HG03442 (cell line): ENCODE measurements around the gene KANSL3.
"Not testable (repeated sequence)": the region's sequence is repeated elsewhere in the genome, so short reads cannot be mapped to it uniquely, and the experiment has no call there.

Experiments
- ATAC-seq: cut with Tn5 transposase; IDR thresholded peaks from one replicate; pipeline ENCODE4 v1.9.1; 2021; ENCODE audit warnings: mild to moderate bottlenecking, moderate library complexity; ENCODE audit not compliant: unreplicated experiment

The KANSL3 gene

DNA sequence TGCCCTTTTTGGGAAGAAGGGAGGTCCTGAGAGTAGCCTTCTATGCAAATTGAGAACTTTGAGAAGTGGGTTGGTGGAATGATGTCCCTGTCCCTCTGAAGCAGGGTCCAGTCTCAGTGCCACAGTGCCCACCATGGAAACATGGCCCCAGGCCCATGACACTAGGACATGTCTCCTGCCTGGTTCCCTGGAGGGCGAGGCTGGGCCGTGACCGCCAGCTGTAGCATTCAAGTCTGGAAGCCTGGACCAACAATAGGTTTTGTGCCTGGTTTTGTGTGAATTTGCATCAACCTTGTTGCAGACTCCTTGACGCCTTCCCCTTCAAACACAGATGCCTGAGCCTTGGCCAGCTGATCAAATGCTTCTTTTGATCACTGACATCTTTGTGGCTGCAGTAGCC is 74.1 kb downstream of the KANSL3 start:
- ATAC-seq: no peak

DNA sequence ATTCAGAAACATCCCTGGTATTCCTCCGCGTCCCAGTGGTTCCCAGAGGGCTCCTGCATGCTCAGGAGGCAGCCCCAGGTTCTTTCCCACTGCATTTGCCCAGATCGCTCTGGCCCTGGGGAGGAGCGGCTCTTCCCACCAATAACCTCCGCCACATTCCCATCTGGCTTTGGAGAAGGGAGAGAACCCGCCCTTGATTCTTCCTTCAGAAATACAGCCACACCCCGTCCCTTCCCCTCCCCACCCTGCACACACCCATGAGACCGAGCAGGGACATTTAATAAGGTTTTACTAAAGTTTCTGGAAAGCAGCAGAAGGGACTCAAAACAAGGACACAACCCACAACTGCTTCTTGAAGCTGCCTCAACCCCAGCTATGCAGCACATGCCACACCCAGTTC is 79.6 kb downstream of the KANSL3 start:
- no peak for ATAC-seq

DNA sequence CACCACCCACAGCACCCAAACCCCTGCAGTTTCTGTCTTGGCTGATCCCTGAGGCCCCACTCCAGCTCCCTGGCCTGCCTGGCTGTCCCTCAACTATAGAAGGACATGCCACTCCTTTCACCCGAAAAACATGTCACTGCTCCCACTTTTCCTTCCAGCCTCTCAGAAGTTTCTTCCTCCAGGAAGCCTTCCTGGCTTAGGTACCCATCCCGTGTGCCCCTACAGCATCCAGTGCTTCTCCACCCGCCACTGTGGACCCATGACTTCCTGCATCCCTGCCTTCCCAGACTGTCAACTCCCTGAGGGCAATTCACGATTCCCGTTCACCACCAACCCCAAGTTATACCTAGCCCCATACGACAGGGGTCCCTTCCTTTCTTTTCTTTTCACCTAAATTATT is 80.1 kb downstream of the KANSL3 start:
- ATAC-seq: no peak

DNA sequence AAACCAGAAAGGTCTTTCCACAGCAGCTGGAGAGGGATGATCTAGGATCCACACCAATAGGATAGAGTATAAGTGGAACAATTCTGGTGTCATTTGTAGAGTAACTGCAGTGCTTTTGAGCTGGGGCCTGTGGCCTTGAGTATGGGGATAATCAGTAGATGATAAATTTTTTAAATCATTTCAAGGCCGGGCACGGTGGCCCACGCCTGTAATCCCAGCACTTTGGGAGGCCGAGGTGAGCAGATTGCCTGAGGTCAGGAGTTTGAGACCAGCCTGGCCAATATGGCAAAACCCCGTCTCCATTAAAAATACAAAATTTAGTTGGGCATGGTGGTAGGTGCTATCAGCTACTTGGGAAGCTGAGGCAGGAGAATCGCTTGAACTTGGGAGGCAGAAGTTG is 80.7 kb downstream of the KANSL3 start:
- not testable (repeated sequence) for ATAC-seq

DNA sequence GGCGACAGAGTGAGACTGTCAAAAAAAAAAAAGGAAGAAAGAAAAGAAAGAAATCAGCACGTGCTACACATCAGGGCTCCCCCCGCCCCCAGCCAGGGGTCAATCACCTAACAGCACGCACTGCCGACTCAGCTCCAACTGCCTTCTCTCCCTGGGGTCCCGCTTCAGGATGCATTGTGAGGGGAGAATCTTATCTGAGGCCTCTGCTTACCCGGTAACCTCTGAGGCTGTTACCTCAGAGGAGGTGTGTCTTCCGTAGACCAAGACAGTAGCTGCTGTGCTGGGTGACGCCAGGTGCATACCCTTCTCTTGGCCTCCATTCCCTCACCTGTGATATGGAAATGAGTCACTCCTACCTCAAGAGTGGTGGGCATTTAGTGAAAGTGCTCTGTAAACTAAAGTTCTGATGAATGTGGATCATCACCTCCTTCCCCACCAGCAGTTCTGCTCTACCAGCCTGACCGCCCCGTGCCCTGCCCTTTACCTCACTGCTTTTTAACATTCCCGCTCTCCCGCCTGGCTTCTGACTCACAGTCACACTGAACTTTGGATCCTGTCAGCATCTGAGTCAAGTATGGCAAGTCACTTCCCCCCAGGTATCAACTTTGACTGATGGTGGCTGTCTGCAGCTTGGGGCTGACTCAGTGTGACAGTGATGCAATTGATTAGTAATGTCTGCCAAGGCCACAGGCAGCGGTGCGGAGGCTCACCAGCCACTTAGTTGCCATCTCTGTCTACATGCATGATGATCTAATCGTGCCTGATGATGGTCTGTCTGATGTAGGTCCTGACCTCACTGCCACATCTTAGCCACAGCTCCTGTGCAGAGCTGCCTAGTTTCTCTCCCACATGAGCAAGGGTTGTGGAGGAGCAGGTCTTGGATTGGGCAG is 81.4 kb downstream of the KANSL3 start:
- no peak for ATAC-seq

DNA sequence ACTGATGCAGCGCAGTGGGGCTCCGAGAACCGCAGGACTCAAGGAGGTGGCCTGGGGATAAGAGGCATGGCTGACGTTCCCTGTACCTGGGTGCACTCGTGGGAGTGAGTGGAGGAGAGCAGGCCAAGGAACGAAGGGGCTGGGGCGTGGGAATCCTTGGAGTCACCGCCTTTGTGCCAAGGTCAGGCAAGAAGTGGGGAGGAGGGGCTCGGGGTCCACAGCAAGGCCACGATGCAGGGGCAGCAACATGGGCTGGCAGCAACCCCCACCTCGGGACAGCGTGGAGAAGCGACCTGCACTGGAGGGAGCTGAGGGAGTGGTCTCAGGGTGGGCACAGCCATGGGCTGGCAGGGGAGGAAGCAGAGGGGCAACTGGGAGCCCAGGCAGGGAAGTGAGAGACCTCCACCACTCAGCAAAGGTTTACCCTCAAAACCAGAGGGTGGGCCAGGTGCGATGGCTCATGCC is 82.9 kb downstream of the KANSL3 start:
- ATAC-seq: no peak

DNA sequence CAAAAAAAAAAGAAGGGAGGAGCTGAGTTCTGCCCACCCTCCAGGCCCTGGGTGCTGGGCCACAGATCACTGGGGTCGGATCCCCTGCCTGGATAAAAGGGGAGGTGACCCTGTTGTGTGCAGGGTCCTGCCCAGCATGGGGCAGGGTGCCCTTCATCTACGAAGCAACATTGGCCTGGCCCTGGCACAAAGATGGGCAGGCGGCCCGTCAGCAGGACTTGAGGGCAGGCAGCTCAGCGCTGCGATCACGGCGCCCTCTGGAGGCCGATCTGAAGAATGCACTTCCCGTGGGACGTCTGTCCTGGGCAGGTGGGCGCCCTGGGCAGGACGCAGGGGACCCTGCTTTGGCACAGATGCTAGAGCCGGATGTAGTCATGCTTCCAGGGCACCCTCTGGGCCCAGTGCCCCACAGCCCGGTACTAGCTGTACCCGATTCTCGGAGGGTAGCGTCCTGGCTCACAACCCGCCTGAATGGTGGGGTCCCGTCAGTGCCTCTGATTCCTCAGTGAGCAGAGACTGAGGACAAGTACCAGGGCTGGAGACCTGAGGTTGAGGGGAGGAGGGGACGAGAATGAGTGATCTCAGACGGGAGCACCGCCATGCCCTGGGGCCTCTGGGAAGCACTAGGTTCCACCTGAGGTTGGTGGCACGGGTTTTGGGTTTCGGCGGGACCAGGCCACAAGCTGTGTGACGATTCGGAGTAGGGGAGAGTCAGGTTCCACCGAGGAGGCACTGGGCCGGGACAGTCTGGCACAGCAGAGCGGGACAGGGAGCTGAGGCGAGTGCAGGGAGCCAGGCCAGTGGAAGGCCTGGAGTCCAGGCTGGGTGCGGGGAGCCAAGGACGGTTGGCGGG is 83.6 kb downstream of the KANSL3 start:
- ATAC-seq: peak; percentile 49

DNA sequence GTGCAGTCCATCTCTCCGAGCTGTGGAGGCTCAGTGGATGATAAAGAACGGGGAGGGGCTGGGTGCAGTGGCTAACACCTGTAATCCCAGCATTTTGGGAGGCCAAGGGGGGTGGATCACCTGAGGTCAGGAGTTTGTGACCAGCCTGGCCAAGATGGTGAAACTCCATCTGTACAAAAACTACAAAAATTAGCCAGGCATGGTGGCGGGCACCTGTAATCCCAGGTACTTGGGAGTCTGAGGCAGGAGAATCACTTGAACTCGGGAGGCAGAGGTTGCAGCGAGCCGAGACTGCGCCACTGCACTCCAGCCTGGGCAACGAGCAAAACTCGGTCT is 84.2 kb downstream of the KANSL3 start:
- ATAC-seq: not testable (repeated sequence)

DNA sequence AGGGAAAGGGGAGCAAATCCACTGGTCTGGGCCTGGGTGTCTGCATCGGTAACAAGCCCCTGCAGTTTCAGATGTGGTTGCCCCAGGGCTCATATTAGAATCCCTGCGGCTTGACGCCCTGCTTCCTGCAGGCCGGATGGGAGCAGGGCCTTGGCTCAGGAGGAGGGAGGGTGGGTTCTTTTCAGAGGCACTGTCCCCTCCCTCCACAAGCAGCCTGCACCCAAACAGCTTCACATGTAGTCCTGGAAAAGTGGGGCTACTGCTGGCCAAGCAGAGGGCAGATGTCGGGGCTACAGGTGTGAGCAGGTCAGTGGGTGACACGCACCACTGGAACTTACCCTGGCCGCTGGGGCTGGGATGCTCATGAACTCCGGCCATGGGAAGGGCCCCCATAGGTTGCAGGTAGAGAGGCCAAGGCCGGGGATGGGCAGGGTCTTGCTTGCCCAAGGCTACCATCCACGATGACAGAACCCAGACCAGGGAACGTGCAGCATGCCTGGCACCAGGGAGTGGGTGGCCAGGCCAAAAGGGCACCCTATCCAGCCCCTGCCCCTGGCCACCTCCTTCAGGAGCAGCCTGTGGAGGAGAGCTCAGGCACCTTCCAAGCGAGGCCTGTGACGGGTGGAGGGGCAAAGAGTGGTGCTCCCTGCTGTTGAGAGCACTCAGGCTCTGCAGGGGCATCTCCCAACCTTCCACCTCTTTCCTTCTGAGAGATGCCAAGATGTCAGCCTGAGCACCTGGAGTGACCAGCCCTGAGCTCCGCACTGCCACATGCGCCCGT is 84.7 kb downstream of the KANSL3 start:
- no peak for ATAC-seq

DNA sequence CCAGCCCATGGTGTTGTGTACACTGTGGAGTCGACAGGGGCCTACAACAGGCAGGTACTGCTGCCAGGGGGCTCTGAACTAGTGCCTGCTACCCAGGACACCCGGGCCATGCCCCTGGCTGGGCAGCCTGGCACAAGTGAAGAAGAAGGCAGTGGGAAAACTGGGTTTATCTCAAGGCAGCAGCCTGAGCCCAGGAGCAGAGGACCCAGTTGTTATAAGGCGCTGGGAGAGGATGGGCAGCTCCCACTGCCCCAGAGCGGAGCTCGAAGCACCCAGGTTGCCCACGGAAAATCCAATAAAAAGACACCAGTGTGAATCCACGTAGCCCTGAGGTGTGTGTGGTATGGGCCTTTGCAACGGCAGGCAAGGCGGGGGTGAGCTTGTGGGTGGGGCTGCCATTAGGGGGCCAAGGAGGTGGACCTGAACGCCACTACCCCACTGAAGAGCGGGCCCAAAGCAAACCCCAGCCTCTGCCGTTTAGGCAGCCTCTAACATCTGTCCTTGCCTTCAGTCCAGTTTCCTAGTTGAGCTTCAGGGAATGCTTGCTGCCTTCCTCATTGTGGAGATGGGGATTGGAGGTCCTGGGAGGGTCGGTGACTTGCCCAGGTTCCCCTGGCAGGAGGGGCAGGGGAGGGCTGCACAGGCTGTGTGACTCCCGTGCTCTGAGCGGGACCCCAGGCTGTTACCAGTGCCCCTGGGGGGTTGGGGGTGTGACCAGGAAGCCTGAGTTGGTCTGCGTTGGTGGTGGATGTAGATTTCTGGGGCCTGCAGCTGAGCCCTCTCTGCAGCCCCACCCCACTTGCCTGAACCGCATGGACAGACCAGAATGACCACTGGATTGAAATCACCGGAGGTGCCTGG is 85.6 kb downstream of the KANSL3 start:
- ATAC-seq: no peak

DNA sequence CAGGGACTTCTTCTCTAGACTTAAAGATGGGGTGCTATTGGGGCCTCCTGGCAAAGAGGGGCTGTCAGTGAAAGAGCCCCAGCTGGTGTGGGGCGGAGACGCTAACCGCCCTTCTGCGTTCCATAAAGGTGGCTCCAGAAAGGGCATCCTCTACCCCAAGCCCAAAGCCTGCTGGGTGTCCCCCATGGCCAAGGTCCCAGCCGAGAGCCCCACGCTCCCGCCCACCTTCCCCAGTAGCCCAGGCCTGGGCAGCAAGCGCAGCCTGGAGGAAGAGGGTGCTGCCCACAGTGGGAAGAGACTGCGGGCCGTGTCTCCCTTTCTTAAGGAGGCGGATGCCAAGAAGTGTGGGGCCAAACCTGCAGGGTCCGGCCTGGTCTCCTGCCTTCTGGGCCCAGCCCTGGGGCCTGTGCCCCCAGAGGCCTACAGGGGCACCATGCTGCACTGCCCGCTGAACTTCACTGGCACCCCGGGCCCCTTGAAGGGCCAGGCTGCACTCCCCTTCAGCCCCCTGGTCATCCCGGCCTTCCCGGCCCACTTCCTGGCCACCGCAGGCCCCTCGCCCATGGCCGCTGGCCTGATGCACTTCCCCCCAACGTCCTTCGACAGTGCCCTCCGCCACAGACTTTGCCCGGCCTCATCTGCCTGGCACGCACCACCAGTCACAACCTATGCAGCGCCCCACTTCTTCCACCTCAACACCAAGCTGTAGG is 86.4 kb downstream of the KANSL3 start:
- ATAC-seq: no peak

DNA sequence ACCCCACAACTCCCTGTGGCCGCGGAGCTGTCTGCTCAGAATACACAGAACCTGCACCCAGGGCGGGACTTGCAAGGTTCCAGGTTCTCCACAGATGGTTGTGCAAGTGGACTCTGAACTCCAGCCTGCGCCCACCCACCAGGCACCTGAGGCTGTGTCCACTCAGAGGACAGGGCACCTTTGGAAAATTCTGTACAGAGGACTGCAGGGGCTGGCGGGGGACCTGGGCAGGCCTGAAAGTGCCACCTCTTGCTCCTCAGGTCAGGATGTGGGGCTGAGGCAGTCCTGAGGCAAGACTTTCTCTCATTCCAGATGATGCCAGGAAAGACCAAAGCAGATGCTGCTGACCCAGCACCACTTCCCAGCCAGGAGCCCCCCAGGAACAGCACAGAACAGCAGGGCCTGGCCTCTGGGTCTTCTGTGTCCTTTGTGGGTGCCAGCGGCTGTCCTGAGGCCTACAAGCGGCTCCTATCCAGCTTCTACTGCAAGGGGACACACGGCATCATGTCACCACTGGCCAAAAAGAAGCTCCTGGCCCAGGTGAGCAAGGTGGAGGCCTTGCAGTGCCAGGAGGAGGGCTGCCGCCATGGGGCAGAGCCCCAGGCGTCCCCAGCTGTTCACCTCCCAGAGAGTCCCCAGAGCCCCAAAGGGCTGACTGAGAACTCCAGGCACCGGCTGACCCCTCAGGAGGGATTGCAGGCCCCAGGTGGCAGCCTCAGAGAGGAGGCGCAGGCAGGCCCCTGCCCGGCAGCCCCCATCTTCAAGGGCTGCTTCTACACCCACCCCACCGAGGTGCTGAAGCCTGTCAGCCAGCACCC is 87.1 kb downstream of the KANSL3 start:
- ATAC-seq: no peak

DNA sequence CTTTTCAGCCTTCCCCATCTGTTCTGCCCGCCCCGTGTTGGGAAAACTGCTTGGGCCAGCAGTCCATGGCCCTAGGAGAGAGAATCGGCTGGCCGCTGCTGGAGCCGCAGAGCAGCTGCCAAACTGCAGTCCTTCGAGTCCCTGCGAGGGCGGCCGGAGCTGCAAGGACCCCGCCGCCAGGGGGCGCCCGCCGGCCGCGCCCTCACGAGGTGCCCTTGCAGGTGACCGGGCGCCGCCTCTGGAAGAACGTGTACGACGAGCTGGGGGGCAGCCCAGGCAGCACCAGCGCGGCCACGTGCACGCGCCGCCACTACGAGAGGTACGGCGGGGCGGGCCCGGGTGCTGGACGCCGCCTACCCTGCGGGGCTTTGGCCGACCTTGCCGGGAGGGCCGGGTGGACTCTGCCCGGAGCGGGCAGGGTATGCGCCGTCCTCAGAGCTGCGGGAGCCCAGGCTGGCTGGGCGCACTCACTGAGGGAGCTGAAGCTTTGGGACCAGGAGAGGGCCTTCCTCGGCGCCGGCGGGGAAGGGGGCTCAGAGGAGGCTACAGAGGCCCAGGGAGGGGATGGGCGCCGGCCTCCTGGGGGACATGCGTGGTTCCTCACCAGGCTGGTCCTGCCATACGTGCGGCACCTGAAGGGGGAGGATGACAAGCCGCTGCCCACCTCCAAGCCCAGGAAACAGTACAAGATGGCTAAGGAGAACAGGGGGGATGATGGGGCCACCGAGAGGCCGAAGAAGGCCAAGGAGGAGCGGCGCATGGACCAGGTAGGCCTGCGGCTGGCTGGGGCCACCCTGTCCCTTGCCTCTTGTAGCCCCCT is 87.9 kb downstream of the KANSL3 start:
- no peak for ATAC-seq

DNA sequence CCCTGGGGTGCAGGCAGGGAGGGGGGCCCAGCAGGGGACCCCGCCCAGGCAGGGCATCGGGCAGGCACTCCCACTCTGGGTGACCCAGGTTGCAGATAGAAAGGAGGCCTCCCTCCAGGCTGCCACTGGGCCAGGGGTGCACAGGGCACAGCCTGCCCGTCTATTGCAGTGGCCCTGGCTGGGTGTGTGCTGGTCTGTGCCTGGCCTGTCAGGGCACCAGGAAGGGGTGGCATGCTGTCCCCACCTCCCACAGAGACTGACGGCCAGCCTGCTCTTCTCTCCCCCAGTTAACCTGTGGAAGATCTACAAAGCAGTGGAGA is 88.7 kb downstream of the KANSL3 start:
- no peak for ATAC-seq

DNA sequence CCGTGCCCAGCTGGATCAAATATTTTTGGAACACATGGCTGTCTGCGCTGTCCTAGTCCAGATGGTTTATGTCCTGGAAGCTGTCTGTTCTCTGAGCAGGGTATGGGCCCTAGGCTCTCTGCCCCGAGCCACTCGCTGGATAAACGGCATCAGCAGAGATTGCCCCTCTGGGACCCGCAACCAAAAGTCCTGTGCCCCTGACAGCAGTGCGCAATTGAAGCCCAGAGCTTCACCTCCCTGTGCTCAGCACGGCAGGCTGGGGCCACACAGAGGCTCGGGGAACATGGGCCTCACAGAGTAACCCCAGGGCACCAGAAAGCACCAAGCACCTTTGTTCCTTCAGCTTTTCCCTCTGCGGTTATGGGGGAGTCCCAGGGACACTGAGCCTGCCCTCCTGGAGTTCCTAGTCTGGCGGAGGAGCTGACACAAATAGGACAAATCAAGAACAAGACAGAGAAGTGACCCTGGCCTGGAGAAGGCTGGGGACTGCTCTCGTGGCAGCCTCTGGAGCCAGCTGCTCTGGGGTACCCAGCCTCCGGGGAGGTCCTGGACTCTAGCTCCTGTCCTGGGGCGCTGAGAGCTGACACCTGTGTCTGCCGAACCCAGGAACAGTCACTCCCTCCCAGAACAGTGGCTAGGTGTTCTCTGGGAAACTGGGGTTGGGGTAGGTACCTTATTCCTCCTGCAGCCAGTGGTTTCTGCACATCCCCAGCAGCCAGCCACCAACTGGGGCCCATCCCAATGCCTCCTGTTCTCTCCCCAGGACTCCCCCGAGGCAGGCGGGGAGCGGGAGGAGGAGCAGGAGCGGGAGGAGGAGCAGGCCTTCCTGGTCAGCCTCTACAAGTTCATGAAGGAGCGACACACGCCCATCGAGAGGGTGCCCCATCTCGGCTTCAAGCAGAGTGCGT is 89.3 kb downstream of the KANSL3 start:
- no peak for ATAC-seq

DNA sequence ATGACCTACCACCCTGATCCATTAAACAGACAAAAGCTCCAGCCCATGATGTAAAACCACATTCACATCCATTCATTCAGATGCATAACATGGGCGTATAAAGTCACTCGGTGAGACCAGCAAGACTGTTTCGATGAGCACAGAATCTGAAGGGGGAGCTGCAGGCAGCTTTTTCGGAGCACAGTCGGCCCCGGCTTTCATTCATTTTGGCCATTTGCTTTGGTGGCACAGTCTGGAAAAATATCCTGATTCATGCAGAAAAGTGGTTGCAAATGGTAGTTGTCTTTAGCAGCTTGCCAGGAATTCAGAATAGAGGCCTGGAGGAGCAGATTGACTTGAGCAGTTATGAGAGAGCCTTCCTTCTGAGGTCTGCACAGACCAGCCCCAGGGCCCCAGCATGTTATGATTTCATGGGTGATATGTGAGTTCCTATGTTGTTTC is 90.4 kb downstream of the KANSL3 start:
- ATAC-seq: no peak

DNA sequence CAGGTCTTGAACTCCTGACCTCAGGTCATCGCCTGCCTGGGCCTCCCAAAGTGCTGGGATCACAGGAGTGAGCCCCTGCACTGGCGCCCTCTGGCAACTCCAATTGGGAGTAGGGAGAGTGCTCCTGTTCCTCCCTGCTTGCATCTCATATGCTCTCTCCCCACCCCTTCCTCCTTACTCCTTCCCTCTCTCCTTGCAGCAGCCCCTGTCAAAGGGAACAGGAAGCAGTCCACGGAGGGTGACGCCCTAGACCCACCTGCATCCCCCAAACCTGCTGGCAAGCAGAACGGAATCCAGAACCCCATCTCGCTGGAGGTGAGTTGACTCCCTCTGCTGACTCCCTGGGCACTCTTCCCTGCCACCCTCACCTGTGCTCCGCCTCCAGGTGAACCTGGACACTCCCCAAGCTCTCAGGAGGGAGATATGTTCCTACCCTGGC is 90.9 kb downstream of the KANSL3 start:
- ATAC-seq: no peak
